Kidney (tissue), 14 donors: Measurements from ENCODE around the gene ZSWIM4. TPM values are rescaled to one million over a fixed set of nuclear protein-coding genes. Genes with fewer than 3 reads are reported as not detected.
"Not testable (repeated sequence)": the region's sequence is repeated elsewhere in the genome, so short reads cannot be mapped to it uniquely, and the experiment has no call there.

Experiments
- DNase-seq, 5 donors: peaks; one replicate each; pipeline ENCODE4 v3.0.0-alpha.2; 2013 to 2020
- FAIRE-seq: peaks from 2 replicates; lab custom pipeline; 2012; peaks lifted over from hg19 to GRCh38; lab: Jason Lieb, UNC
- H3K27ac ChIP-seq, 2 donors: one replicate each; pipeline ENCODE4 v1.7.0; 2013; ENCODE audit warnings: low read depth in 2 of 2, low read length in 2 of 2, inconsistent platforms in 1 of 2
- H3K27me3 ChIP-seq: one replicate; pipeline ENCODE4 v1.7.1; 2013; ENCODE audit warnings: low read length, inconsistent platforms; ENCODE audit not compliant: control insufficient read depth, insufficient read depth
- H3K36me3 ChIP-seq, 3 donors: one replicate each; pipeline versions ENCODE4 v1.7.0 to v1.7.1; 2013; ENCODE audit warnings: low read length in 3 of 3, control low read depth in 1 of 3, inconsistent platforms in 1 of 3; ENCODE audit not compliant: insufficient read depth in 3 of 3, control insufficient read depth in 2 of 3
- H3K4me1 ChIP-seq, 3 donors: one replicate each; pipeline versions ENCODE4 v1.7.0 to v1.7.1; 2013; ENCODE audit warnings: low read length in 3 of 3, inconsistent platforms in 1 of 3, low read depth in 1 of 3; ENCODE audit not compliant: control insufficient read depth in 2 of 3, insufficient read depth in 2 of 3
- H3K4me3 ChIP-seq, 3 donors: one replicate each; pipeline versions ENCODE4 v1.7.0 to v1.8.1; 2013; ENCODE audit warnings: low read length in 3 of 3, control low read depth in 1 of 3, inconsistent platforms in 1 of 3
- H3K9ac ChIP-seq, 3 donors: one replicate each; pipeline versions ENCODE4 v1.7.0 to v1.7.1; 2013; ENCODE audit warnings: low read length in 3 of 3, control low read depth in 1 of 3, inconsistent platforms in 1 of 3
- H3K9me3 ChIP-seq, 3 donors: one replicate each; pipeline versions ENCODE4 v1.7.0 to v1.7.1; 2013; ENCODE audit warnings: low read length in 3 of 3, control low read depth in 1 of 3, inconsistent platforms in 1 of 3; ENCODE audit not compliant: control insufficient read depth in 2 of 3, insufficient read depth in 1 of 3
- intact Hi-C: fragments of 100-400 bp; cut with DNase I; formaldehyde crosslinking; loops from one replicate; pipeline ENCODE4 v1.11.1; 2022
- polyA plus RNA-seq: library from polyadenylated mRNA; stranded (reverse); fragments of 350-450 nt; fragmentation: Illumina TruSeq; extraction: RNeasy Lipid Tissue Mini Kit (QIAGEN cat#74804); gene quantifications from one replicate; pipeline ENCODE4 v1.2.3, GENCODE V29; 2014; ENCODE audit warnings: low read depth, low replicate concordance; ENCODE audit not compliant: insufficient read depth
- total RNA-seq: library from RNA; stranded (reverse); fragmentation: NEBNext Ultra II Directional; extraction: Animal tissue kit (Norgen Biotek cat#: 25700); gene quantifications from one replicate; pipeline ENCODE4 v1.2.1, GENCODE V29; 2021
- TF ChIP-seq, protein P1 (sequence below): IDR thresholded peaks from 3 replicates; pipeline ENCODE4 v1.5.1; 2012; ENCODE audit warnings: mild to moderate bottlenecking, moderate library complexity, borderline replicate concordance; ENCODE audit not compliant: insufficient read depth; ENCODE audit errors: extremely low read depth
- donor health status: control.
- donor health status: control.
- donor health status: control.
- donor health status: control.
- donor health status: control.
- donor health status: DM: yes; HTN: yes; CAD: no.
- donor health status: Normal renal cell carcinoma (clear cell type).

The ZSWIM4 gene
- total and polyA plus RNA-seq, 2 donors from 2014 or later: 1.4 to 13.7 TPM

GRCh38 chr19:13778847-13779246, 16.4 kb upstream of the ZSWIM4 start:
- intact Hi-C loops: loop anchor here (10.0 kb wide), 1 partner anchor 86 kb away; no protein-coding TSS in a partner anchor
- Histone ChIP-seq H3K9ac (no peak overlapping the region), H3K9me3 (no peaks in the 10 kb centered on the region), H3K4me1 (peaks cover 2 to 10% (median 9%) of the 10 kb centered on the region in 3 donors), H3K27ac (no peak overlapping the region), H3K36me3 (peaks cover 7 to 17% (median 16%) of the 10 kb centered on the region in 3 donors), H3K4me3 (no peak overlapping the region), H3K27me3 (no peaks in the 10 kb centered on the region)
- FAIRE-seq (no peak), DNase-seq (no peak)
- TF ChIP-seq, protein P1, sequence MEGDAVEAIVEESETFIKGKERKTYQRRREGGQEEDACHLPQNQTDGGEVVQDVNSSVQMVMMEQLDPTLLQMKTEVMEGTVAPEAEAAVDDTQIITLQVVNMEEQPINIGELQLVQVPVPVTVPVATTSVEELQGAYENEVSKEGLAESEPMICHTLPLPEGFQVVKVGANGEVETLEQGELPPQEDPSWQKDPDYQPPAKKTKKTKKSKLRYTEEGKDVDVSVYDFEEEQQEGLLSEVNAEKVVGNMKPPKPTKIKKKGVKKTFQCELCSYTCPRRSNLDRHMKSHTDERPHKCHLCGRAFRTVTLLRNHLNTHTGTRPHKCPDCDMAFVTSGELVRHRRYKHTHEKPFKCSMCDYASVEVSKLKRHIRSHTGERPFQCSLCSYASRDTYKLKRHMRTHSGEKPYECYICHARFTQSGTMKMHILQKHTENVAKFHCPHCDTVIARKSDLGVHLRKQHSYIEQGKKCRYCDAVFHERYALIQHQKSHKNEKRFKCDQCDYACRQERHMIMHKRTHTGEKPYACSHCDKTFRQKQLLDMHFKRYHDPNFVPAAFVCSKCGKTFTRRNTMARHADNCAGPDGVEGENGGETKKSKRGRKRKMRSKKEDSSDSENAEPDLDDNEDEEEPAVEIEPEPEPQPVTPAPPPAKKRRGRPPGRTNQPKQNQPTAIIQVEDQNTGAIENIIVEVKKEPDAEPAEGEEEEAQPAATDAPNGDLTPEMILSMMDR: no peak

- peaks cover 7 to 17% (median 16%) of the 10 kb centered on the region in 3 donors for H3K36me3 ChIP-seq
- intact Hi-C loops: loop anchor here (10.0 kb wide), 1 partner anchor 85 kb away; no protein-coding TSS in a partner anchor
- not testable (repeated sequence) for H3K9me3 ChIP-seq, H3K27ac ChIP-seq, H3K27me3 ChIP-seq, H3K9ac ChIP-seq, DNase-seq, FAIRE-seq, H3K4me3 ChIP-seq, H3K4me1 ChIP-seq
Measured at GRCh38 chr19:13779794-13780193, 15.4 kb upstream of the ZSWIM4 start.

DNA sequence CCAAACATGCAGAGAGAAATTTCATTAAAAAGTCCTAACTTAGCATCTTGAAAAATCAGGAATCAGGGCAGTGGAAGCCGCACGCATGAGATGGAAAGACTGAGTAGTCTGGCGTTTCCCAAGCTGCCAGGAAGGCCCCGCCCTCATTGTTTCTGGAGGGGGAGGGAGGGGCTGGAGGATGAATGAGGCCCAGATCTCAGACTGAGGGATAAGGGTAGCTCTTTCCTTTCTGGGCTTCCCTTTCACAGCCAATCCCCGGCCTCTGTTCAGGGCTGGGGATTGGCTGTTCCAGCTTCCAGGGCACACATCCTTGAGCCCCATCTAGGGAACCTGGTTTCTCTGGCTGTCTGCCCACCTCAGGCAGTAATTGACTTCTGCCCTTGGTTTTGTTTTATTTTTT, 13.7 kb upstream of the ZSWIM4 start:
- no peak overlapping the region for H3K9ac ChIP-seq
- TF ChIP-seq, protein P1: no peak
- no peaks in the 10 kb centered on the region for H3K9me3 ChIP-seq
- FAIRE-seq (no peak), DNase-seq (peak in 4 of 5 donors; percentile 38 to 88 (median 67))
- peaks cover 0 to 3% (median 0%) of the 10 kb centered on the region in 3 donors for H3K4me1 ChIP-seq
- intact Hi-C loops: no loop called here
- peaks cover 6 to 17% (median 14%) of the 10 kb centered on the region in 3 donors for H3K36me3 ChIP-seq
- H3K4me3 ChIP-seq: no peak overlapping the region
- H3K27ac ChIP-seq: no peak overlapping the region
- no peaks in the 10 kb centered on the region for H3K27me3 ChIP-seq

- intact Hi-C loops: no loop called here
- no peaks in the 10 kb centered on the region for H3K27me3 ChIP-seq
- H3K36me3 ChIP-seq: peaks cover 5 to 17% (median 13%) of the 10 kb centered on the region in 3 donors
- TF ChIP-seq, protein P1: no peak
- H3K9me3 ChIP-seq: no peaks in the 10 kb centered on the region
- no peak overlapping the region for H3K9ac ChIP-seq
- H3K4me1 ChIP-seq: peaks cover 0 to 3% (median 0%) of the 10 kb centered on the region in 3 donors
- FAIRE-seq: no peak
- no peak overlapping the region for H3K4me3 ChIP-seq
- H3K27ac ChIP-seq: no peak overlapping the region
- no peak for DNase-seq
Measured at GRCh38 chr19:13782537-13782936, 12.7 kb upstream of the ZSWIM4 start.
